Liver (tissue), 9 donors: ENCODE results near the gene TTC21A. TPM values are rescaled to one million over a fixed set of nuclear protein-coding genes. Genes with fewer than 3 reads are reported as not detected.

Experiments
- DNase-seq: peaks from one replicate; pipeline ENCODE4 v3.0.0-alpha.2; 2017; ENCODE audit warnings: low spot score
- H3K27ac ChIP-seq, 2 donors: one replicate each; pipeline ENCODE4 v1.7.0; 2013; ENCODE audit warnings: inconsistent platforms in 2 of 2, low read length in 2 of 2, control low read depth in 1 of 2, low read depth in 1 of 2, mild to moderate bottlenecking in 1 of 2
- H3K27me3 ChIP-seq, 4 donors: one replicate each; pipeline versions ENCODE4 v1.6.1 to v1.7.0; 2013; ENCODE audit warnings: low read length in 3 of 4, inconsistent platforms in 1 of 4, mild to moderate bottlenecking in 1 of 4, moderate library complexity in 1 of 4; ENCODE audit not compliant: control insufficient read depth in 4 of 4, insufficient read depth in 4 of 4
- H3K36me3 ChIP-seq, 4 donors: one replicate each; pipeline versions ENCODE4 v1.6.1 to v1.7.0; 2013; ENCODE audit warnings: low read length in 3 of 4, mild to moderate bottlenecking in 3 of 4, low read depth in 1 of 4, moderate library complexity in 1 of 4; ENCODE audit not compliant: control insufficient read depth in 4 of 4, insufficient read depth in 3 of 4
- H3K4me1 ChIP-seq, 4 donors: one replicate each; pipeline versions ENCODE4 v1.6.1 to v1.7.0; 2013; ENCODE audit warnings: low read length in 3 of 4, mild to moderate bottlenecking in 3 of 4, moderate library complexity in 1 of 4; ENCODE audit not compliant: control insufficient read depth in 4 of 4, insufficient read depth in 4 of 4
- H3K4me3 ChIP-seq, 3 donors: one replicate each; pipeline versions ENCODE4 v1.6.1 to v1.7.0; 2013; ENCODE audit warnings: low read length in 3 of 3, control low read depth in 1 of 3, low read depth in 1 of 3, mild to moderate bottlenecking in 1 of 3
- H3K9ac ChIP-seq, 2 donors: one replicate each; pipeline ENCODE4 v1.7.0; 2013; ENCODE audit warnings: low read length in 2 of 2, mild to moderate bottlenecking in 2 of 2, moderate library complexity in 2 of 2, control low read depth in 1 of 2, low read depth in 1 of 2
- H3K9me3 ChIP-seq, 4 donors: one replicate each; pipeline versions ENCODE4 v1.6.1 to v1.7.0; 2013; ENCODE audit warnings: low read length in 3 of 4; ENCODE audit not compliant: control insufficient read depth in 4 of 4
- ATF3 ChIP-seq: IDR thresholded peaks from 2 replicates; pipeline ENCODE4 v1.6.1; 2016; ENCODE audit warnings: antibody characterized with exemption
- CTCF ChIP-seq: fragments of 150-350 bp; IDR thresholded peaks from 2 replicates; pipeline ENCODE4 v1.5.1; 2017; ENCODE audit warnings: improper control_type of control experiment, low read depth, low read length; ENCODE audit not compliant: missing input control
- EGR1 ChIP-seq, 2 donors: IDR thresholded peaks; 2 replicates each; pipeline ENCODE4 v1.6.1; 2016 to 2018; ENCODE audit warnings: antibody characterized with exemption in 2 of 2, low read depth in 2 of 2
- FOXA1 ChIP-seq: IDR thresholded peaks from 2 replicates; pipeline ENCODE4 v1.6.1; 2016; ENCODE audit warnings: antibody characterized with exemption
- FOXA2 ChIP-seq: IDR thresholded peaks from 2 replicates; pipeline ENCODE4 v1.6.1; 2016; ENCODE audit warnings: antibody characterized with exemption
- HNF4A ChIP-seq, 2 donors: conservative IDR thresholded peaks; 2 replicates each; pipeline ENCODE4 v1.6.1; 2016; ENCODE audit warnings: antibody characterized with exemption in 2 of 2, mild to moderate bottlenecking in 2 of 2
- HNF4G ChIP-seq: IDR thresholded peaks from 2 replicates; pipeline ENCODE4 v1.6.1; 2016; ENCODE audit warnings: antibody characterized with exemption
- JUND ChIP-seq, 2 donors: IDR thresholded peaks; 2 replicates each; pipeline ENCODE4 v1.6.1; 2016; ENCODE audit warnings: antibody characterized with exemption in 2 of 2
- NR2F2 ChIP-seq: IDR thresholded peaks from 2 replicates; pipeline ENCODE4 v1.6.1; 2016; ENCODE audit warnings: antibody characterized with exemption
- RAD21 ChIP-seq, 2 donors: IDR thresholded peaks; 2 replicates each; pipeline ENCODE4 v1.6.1; 2016; ENCODE audit warnings: antibody characterized with exemption in 2 of 2, mild to moderate bottlenecking in 2 of 2
- REST ChIP-seq: IDR thresholded peaks from 2 replicates; pipeline ENCODE4 v1.6.1; 2016; ENCODE audit warnings: antibody characterized with exemption, mild to moderate bottlenecking
- RXRA ChIP-seq, 2 donors: IDR thresholded peaks; 2 replicates each; pipeline ENCODE4 v1.6.1; 2017 to 2018; ENCODE audit warnings: antibody characterized with exemption in 2 of 2, mild to moderate bottlenecking in 1 of 2
- SP1 ChIP-seq: IDR thresholded peaks from 2 replicates; pipeline ENCODE4 v1.6.1; 2018; ENCODE audit warnings: antibody characterized with exemption, mild to moderate bottlenecking
- TAF1 ChIP-seq: conservative IDR thresholded peaks from 2 replicates; pipeline ENCODE4 v1.6.1; 2016; ENCODE audit warnings: antibody characterized with exemption, mild to moderate bottlenecking
- YY1 ChIP-seq: IDR thresholded peaks from 2 replicates; pipeline ENCODE4 v1.6.1; 2016; ENCODE audit warnings: antibody characterized with exemption, mild to moderate bottlenecking
- ZBTB33 ChIP-seq: IDR thresholded peaks from 2 replicates; pipeline ENCODE4 v1.6.1; 2016; ENCODE audit warnings: antibody characterized with exemption
- WGBS: extraction: QIAGEN DNeasy Blood & Tissue Kit; methylation state at CpG from one replicate; pipeline ENCODE4 v1.1.7; 2013; 5-methylcytosine and 5-hydroxymethylcytosine counted together
- polyA plus RNA-seq, 2 donors: library from polyadenylated mRNA; stranded (reverse) in 1 of 2; unstranded in 1 of 2; fragments of 200-250 nt in 1 of 2; fragments of >200 nt in 1 of 2; fragmentation: Nextera tagmentation in 1 of 2; extraction: Ambion mirVana in 1 of 2; gene quantifications; one replicate each; pipeline versions ENCODE4 v1.2.1 to v1.2.3, GENCODE V29; 2013 to 2015
- total RNA-seq, 2 donors: library from RNA; depleted of rRNA; stranded (reverse); fragments of >200 nt; gene quantifications; one replicate each; pipeline ENCODE4 v1.2.3, GENCODE V29; 2014
- TF ChIP-seq, protein P1 (sequence below): IDR thresholded peaks from 2 replicates; pipeline ENCODE4 v1.6.1; 2016; ENCODE audit warnings: antibody characterized with exemption
- donor health status: healthy.
- donor health status: healthy.
- donor health status: healthy.
- donor health status: healthy.
- donor health status: healthy.

Gene TTC21A
- total and polyA plus RNA-seq, 4 donors: 0.28 to 3.3 (median 1.6) TPM

DNA sequence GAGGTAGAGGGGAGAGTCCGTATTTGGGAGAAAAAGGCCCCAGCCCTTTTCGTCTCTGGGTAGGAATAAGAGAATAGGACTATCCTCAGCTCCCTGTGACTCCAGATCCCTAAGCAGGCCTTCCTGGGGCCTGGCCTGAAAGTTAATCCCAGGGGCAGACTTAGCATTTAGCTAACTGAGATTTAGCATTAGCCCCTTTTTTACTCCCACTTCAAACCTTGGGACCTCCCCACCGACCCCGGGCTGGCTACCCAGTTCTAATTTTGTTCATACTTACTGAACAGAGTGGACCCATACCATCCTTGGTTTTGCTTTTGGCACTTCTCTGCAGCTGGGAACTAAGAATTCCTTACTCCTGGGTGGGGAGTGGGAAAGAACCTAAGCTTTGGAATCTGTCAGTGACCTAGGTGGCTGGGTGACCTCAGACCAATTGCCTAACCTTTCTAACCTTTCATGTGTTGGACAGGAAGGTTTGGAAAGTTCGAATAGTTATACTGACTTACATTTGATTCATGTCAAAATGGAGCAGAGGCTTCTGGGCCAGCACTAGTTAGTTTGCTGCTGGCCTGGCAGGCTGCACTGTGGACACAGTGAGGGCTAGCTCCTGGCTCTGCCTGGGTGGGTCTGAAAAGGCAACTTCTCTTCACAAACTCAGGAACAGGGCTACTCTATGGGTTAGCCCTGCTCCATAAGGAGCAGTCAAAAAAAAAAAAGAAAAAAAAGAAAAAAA, 11.6 kb downstream of the TTC21A start:
- no peaks in the 10 kb centered on the region for H3K27me3 ChIP-seq
- no peaks in the 10 kb centered on the region for H3K36me3 ChIP-seq
- no peaks in the 10 kb centered on the region for H3K9me3 ChIP-seq
- H3K4me1 ChIP-seq: peaks cover 0 to 4% (median 0%) of the 10 kb centered on the region in 4 donors
- DNase-seq: no peak
- H3K4me3 ChIP-seq: no peak overlapping the region
- no peak overlapping the region for H3K27ac ChIP-seq
- TF ChIP-seq CTCF: no peak
- peak in 1 of 2 donors; percentile 10 for TF ChIP-seq RXRA (IDR thresholded peaks at IDR 0.05)
- no peak for TF ChIP-seq FOXA1
- TF ChIP-seq NR2F2: no peak
- peak in 1 of 2 donors; percentile 33 for TF ChIP-seq HNF4A (conservative IDR thresholded peaks at IDR 0.05)
- no peak for TF ChIP-seq JUND (IDR thresholded peaks at IDR 0.05)
- no peak for TF ChIP-seq HNF4G
- TF ChIP-seq TAF1: no peak
- WGBS: 76% methylated on average over 5 of the region's 5 CpGs
- H3K9ac ChIP-seq: no peak overlapping the region

GRCh38 chr3:39121621-39122020, 14.1 kb downstream of the TTC21A start:
- 91% methylated on average over 2 of the region's 2 CpGs for WGBS

More at GRCh38 chr3:39121621-39122020, 14.1 kb downstream of the TTC21A start:
- TF ChIP-seq FOXA1 (no peak), NR2F2 (no peak), RAD21 (IDR thresholded peaks at IDR 0.05) (no peak), TAF1 (no peak), REST (no peak), YY1 (no peak), CTCF (no peak), HNF4A (conservative IDR thresholded peaks at IDR 0.05) (no peak), ZBTB33 (no peak), SP1 (no peak), EGR1 (IDR thresholded peaks at IDR 0.05; ENCODE audit: low read depth in 2 of 2) (no peak), FOXA2 (no peak), ATF3 (no peak), HNF4G (no peak)
- TF ChIP-seq, protein P1, sequence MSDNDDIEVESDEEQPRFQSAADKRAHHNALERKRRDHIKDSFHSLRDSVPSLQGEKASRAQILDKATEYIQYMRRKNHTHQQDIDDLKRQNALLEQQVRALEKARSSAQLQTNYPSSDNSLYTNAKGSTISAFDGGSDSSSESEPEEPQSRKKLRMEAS: no peak
- no peaks in the 10 kb centered on the region for H3K36me3 ChIP-seq
- no peak overlapping the region for H3K4me3 ChIP-seq
- H3K4me1 ChIP-seq: peaks cover 0 to 4% (median 0%) of the 10 kb centered on the region in 4 donors
- no peak overlapping the region for H3K9ac ChIP-seq
- no peaks in the 10 kb centered on the region for H3K27me3 ChIP-seq
- no peaks in the 10 kb centered on the region for H3K9me3 ChIP-seq
- DNase-seq: no peak
- H3K27ac ChIP-seq: no peak overlapping the region
